Measurements from ENCODE around the gene RPL4.

Gene RPL4

DNA sequence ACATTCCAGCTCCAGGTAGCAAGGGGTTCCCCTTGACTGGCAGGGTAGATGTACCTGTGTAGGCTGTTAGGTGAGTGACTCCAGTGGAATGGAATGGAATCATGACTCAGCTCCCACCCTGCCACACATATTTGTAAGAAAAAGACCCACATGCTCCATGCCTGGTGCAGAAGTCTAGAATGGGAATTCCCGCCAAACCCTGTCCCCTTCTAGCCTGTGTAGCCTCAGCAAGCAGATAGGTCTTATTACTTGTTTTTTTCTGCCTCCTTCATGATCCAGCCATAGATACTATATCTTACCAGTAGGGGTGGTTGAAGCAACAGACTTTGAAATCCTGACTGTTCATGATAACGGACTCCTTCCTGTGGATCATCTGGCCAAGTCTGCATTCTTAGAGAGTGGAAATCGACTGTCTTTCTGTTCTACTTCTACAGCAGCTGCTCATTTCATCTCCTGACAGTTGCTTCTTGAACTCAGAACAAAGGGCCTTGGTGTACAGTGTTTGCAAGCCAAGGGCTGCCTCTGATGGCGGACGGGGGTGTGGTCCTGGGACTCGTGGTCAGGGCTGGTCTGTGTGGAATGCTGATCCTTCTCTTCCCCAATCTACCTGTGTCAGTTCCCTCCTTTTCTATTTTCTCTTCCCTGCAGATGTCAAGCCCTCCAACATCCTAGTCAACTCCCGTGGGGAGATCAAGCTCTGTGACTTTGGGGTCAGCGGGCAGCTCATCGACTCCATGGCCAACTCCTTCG is 23.4 kb downstream of the RPL4 start:
- TF ChIP-seq, protein P1, sequence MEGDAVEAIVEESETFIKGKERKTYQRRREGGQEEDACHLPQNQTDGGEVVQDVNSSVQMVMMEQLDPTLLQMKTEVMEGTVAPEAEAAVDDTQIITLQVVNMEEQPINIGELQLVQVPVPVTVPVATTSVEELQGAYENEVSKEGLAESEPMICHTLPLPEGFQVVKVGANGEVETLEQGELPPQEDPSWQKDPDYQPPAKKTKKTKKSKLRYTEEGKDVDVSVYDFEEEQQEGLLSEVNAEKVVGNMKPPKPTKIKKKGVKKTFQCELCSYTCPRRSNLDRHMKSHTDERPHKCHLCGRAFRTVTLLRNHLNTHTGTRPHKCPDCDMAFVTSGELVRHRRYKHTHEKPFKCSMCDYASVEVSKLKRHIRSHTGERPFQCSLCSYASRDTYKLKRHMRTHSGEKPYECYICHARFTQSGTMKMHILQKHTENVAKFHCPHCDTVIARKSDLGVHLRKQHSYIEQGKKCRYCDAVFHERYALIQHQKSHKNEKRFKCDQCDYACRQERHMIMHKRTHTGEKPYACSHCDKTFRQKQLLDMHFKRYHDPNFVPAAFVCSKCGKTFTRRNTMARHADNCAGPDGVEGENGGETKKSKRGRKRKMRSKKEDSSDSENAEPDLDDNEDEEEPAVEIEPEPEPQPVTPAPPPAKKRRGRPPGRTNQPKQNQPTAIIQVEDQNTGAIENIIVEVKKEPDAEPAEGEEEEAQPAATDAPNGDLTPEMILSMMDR (IDR thresholded peaks at IDR 0.05; ENCODE audit: control insufficient read depth, extremely low read depth, insufficient read depth): no peak
- no peak for DNase-seq (ENCODE audit: low read depth)

DNA sequence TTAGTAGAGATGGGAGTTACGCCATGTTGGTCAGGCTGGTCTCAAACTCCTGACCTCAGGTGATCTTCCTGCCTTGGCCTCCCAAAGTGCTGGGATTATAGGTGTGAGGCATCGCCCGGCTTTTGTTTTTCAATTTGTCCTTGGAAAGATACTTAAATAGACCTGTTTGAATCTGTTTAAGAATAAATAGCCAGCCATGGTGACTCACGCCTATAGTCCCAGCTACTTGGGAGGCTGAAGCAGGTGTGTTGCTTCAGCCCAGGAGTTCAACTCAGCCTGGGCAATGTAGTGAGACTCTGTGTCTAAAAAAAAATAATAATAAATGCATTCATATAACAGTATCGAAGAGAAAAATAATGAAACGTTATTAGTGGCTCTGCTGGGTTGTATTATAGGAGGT is 24.4 kb downstream of the RPL4 start:
- TF ChIP-seq, protein P1 (IDR thresholded peaks at IDR 0.05; ENCODE audit: control insufficient read depth, extremely low read depth, insufficient read depth): no peak
- no peak for DNase-seq (ENCODE audit: low read depth)
- no peak overlapping the region for H3K4me3 ChIP-seq (ENCODE audit: low read depth, low read length)

More for the DNA sequence above, 23.4 kb downstream of the RPL4 start:
- no peak overlapping the region for H3K4me3 ChIP-seq (ENCODE audit: low read depth, low read length)

DNA sequence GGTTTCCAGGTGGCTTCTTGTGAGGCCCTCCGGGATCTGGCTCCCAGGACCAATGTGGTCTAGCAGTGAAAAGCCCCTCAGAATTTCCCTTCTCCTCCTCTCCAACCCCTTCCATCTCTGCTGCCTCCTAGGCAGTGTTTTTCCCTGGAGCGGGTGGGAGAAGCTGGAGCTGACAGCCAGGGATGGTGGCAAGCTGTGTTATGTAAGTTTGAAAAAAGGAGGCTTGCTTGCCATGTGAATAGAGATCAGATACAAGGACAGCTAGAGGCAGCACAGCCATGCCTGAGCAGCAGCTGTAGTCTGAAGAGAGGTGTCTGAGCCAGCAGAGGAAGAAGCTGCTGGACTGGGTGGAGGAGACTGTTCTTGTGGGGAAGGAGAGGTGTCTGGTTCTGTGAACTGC is 27.6 kb downstream of the RPL4 start:
- TF ChIP-seq, protein P1 (IDR thresholded peaks at IDR 0.05; ENCODE audit: control insufficient read depth, extremely low read depth, insufficient read depth): no peak
- no peak for DNase-seq (ENCODE audit: low read depth)
- H3K4me3 ChIP-seq (ENCODE audit: low read depth, low read length): no peak overlapping the region

DNA sequence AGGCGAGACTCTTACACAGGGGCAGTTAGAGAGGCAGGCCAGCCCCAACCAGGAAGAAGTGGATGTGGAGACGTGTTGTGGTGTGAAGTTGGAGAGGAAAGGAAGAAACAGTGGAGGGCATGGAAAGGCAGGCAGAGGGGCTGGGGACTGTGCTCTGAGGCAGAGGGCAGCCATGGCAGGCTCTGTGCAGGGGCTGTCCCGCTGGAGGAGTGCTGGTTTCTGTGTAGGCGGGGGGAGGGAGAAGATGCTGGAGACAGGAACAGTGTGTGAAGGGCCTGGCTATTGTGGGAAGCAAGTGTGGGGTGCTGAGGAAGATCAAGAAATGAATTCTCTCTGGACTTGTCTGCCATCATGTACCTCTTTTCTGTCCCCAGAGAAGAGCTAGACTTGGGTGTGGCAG is 28.1 kb downstream of the RPL4 start:
- TF ChIP-seq, protein P1 (IDR thresholded peaks at IDR 0.05; ENCODE audit: control insufficient read depth, extremely low read depth, insufficient read depth): no peak
- H3K4me3 ChIP-seq (ENCODE audit: low read depth, low read length): no peak overlapping the region
- DNase-seq (ENCODE audit: low read depth): no peak

DNA sequence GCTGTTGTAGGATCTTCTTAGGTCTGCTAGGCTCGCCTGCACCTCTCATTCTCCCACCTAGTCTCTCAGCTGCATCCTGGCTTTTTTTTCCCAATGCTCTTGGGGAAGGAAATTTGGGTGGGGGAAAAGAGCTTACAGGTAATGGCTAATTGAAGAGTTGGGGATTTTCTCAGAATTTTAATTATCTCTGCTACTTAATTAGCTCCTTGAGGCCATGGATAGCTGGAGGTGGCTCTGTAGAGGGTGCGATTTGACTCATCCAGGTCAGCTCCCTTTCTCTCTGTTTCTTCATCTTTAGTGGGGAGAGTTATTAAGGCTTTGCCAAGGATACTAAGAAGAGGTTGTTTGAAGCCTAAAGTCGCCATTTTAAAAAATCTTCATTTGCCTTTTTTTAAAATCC is 29.7 kb downstream of the RPL4 start:
- no peak overlapping the region for H3K4me3 ChIP-seq (ENCODE audit: low read depth, low read length)
- TF ChIP-seq, protein P1 (IDR thresholded peaks at IDR 0.05; ENCODE audit: control insufficient read depth, extremely low read depth, insufficient read depth): no peak
- no peak for DNase-seq (ENCODE audit: low read depth)

DNA sequence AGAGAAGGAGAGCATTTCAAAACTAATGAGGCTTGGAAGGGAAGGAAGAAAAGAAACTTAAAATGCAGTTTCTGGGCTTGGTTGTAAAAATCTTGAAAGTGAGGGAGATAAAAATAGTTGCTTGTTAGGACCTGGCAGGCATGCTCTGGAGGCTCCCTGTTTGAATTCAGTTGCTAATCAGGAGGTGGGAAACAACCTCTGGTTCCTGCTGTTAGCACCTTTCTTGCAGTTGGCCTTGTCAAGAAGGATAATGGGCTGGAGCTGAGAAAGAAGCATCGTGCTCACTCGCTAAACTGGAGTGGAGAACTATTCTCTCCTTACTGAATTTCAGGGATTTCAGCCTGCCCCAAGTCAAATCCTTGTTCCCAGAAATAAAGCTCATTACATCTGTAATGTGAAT is 30.5 kb downstream of the RPL4 start:
- H3K4me3 ChIP-seq (ENCODE audit: low read depth, low read length): no peak overlapping the region
- no peak for DNase-seq (ENCODE audit: low read depth)
- TF ChIP-seq, protein P1 (IDR thresholded peaks at IDR 0.05; ENCODE audit: control insufficient read depth, extremely low read depth, insufficient read depth): no peak
